WI38 (cell line): Measurements from ENCODE around the gene LMTK3.
A peak's percentile ranks its signal among the peaks of the same experiment; 100 is the strongest.
"Not testable (repeated sequence)": the region's sequence is repeated elsewhere in the genome, so short reads cannot be mapped to it uniquely, and the experiment has no call there.

Experiments used
- H3K4me3 ChIP-seq: 2 replicates; pipeline ENCODE4 v1.5.1; 2011; ENCODE audit warnings: low read depth, mild to moderate bottlenecking, control low read depth, low read length
- TF ChIP-seq, protein P1 (sequence below): IDR thresholded peaks from 2 replicates; pipeline ENCODE4 v1.5.1; 2012; ENCODE audit warnings: low read depth, mild to moderate bottlenecking, control low read depth, low read length

The LMTK3 gene

GRCh38 chr19:48520134-48520533 is 8.5 kb upstream of the LMTK3 start:
- H3K4me3 ChIP-seq = no peak overlapping the region
- TF ChIP-seq, protein P1, sequence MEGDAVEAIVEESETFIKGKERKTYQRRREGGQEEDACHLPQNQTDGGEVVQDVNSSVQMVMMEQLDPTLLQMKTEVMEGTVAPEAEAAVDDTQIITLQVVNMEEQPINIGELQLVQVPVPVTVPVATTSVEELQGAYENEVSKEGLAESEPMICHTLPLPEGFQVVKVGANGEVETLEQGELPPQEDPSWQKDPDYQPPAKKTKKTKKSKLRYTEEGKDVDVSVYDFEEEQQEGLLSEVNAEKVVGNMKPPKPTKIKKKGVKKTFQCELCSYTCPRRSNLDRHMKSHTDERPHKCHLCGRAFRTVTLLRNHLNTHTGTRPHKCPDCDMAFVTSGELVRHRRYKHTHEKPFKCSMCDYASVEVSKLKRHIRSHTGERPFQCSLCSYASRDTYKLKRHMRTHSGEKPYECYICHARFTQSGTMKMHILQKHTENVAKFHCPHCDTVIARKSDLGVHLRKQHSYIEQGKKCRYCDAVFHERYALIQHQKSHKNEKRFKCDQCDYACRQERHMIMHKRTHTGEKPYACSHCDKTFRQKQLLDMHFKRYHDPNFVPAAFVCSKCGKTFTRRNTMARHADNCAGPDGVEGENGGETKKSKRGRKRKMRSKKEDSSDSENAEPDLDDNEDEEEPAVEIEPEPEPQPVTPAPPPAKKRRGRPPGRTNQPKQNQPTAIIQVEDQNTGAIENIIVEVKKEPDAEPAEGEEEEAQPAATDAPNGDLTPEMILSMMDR = no peak

DNA sequence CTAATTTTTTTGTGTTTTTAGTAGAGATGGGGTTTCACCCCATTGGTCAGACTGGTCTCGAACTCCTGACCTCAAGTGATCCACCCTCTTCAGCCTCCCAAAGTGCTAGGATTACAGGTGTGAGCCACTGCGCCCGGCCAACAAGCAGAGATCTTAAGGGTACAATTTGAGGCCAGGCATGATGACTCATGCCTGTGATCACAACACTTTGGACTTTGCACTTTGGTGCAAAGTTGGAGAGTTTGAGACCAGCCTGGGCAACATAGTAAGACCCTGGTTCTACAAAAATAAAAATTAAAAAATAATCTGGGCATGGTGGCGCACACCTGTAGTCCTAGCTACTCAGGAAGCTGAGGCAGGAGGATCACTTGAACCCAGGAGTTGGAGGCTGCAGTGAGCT is 7.8 kb upstream of the LMTK3 start:
- H3K4me3 ChIP-seq = not testable (repeated sequence)

GRCh38 chr19:48518207-48518606 is 6.6 kb upstream of the LMTK3 start:
- TF ChIP-seq, protein P1 = no peak
- H3K4me3 ChIP-seq = no peak overlapping the region

DNA sequence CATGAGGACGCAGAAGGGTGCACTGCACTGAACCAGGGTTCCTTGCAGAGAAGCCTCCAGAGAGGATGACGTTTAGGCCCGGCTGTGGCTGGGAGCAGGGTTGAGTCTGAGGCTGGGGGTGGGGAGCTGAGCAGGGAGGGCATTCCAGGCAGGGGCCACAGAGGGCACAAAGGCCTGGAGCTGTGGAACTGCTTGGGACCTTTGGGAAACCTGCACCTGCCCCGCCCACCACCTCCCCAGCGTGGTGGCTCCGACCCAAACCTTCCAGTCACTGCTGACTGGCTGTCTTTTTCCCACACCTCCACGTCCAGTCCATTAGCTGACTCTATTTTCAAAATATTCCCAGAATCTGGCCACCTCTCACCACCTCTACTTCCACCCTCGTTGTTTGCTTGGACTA is 4.9 kb upstream of the LMTK3 start:
- no peak overlapping the region for H3K4me3 ChIP-seq
- TF ChIP-seq, protein P1 = no peak

DNA sequence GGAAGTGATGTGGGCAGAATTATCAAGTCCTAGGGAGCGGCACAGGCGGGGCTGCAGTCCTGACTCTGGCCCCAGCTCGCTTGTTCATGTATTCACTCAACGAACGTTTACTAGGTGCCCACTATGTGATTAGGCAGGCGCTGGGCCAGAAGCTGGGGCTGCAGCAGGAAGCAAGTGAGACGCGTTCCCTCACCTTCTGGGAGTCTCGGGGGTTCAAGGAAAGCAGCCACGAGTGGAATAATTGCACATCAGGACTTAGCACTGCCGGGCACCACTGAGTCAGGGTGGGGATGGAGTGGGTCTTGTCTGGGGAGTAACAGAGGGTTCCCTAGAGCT is 2.5 kb upstream of the LMTK3 start:
- H3K4me3 ChIP-seq = no peak overlapping the region

DNA sequence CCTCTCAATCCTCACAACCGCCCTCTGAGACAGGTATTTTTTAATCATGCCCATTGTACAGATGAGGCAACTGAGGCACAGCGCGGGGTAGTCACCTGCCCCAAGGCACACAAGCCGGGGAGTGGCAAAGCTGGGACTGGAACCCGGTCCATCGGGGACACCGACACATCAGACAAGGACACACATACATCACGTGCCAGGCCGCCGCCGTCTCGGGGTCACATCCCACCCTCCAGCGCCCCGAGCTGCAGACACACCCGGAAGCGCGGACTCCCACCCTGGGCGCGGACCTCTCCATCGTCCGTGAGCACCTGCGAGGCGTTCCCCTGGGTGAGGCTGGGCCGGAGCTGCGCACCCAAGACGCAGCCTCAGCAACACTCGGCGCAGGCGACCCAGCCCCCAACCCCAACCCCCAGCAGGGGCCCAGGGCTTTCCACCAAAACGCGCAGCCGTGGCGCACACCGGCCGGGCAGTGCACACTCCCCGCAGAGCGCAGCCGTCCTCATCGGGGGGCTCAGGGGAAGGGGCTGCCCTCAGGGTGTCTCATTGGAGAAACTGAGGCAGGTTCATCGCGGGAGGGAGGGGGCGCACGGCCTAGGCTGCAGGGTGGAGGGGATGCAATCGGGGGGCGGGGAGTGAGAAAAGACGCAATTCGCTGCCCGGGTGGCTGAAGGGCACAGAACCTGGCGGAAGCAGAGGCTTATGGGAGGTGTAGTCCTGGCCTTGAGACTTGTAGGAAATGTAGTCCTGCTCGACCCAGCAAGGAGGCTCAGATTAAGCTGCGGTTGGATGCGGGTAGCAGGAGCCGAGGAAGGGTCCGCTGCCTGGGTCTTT is 1.9 kb upstream of the LMTK3 start:
- TF ChIP-seq, protein P1 = no peak
- peak overlapping the region; percentile 54 for H3K4me3 ChIP-seq

More for the DNA sequence above, 2.5 kb upstream of the LMTK3 start:
- TF ChIP-seq, protein P1 = no peak

DNA sequence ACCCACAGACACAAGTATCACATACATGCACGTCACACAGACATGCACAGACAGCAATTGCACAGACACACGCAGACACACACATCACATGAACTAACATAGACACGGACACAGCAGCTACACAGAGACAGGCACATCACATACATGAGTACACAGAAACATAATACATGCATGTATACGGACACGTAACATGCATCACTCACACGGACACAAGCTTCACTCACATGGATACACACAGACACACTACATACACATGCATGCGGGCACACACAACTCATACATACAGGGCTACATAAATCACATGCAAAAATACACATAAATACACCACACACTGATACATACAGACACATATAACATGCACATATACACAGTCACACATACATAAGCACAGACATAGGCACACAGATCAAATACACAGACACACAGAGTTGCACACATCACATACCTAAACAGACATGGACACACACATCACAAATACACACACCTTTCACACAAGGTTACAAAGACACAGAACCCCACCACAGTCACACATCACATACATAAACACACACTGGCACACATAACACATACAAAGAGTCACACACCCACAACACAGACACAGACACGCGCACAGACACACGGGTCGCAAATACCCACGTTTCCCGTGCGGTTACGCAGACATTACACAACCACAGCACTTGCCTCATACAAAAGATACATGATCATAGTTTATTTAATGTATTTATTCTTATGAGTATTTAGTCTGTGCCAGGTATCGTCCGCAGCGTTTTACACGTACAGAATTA is 1.1 kb upstream of the LMTK3 start:
- H3K4me3 ChIP-seq = no peak overlapping the region
- TF ChIP-seq, protein P1 = no peak
